ENCODE results near the gene ADM2. TPM values are rescaled to one million over a fixed set of nuclear protein-coding genes. Genes with fewer than 3 reads are reported as not detected.

ADM2 gene
- total RNA-seq, 1 experiment from 2014 or later: 11.9 TPM

- TF ChIP-seq, protein P1, sequence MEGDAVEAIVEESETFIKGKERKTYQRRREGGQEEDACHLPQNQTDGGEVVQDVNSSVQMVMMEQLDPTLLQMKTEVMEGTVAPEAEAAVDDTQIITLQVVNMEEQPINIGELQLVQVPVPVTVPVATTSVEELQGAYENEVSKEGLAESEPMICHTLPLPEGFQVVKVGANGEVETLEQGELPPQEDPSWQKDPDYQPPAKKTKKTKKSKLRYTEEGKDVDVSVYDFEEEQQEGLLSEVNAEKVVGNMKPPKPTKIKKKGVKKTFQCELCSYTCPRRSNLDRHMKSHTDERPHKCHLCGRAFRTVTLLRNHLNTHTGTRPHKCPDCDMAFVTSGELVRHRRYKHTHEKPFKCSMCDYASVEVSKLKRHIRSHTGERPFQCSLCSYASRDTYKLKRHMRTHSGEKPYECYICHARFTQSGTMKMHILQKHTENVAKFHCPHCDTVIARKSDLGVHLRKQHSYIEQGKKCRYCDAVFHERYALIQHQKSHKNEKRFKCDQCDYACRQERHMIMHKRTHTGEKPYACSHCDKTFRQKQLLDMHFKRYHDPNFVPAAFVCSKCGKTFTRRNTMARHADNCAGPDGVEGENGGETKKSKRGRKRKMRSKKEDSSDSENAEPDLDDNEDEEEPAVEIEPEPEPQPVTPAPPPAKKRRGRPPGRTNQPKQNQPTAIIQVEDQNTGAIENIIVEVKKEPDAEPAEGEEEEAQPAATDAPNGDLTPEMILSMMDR (conservative IDR thresholded peaks at IDR 0.05): no peak
- H3K9me3 Mint-ChIP-seq: no peaks in the 10 kb centered on the region
- no peak overlapping the region for H3K4me3 Mint-ChIP-seq
Measured at GRCh38 chr22:50439871-50440331, 41.4 kb upstream of the ADM2 start.

More at GRCh38 chr22:50439871-50440331, 41.4 kb upstream of the ADM2 start:
- no peak overlapping the region for H2BK20ac ChIP-seq (ENCODE audit: low read depth, low read length, poor library complexity, severe bottlenecking)
- H3K14ac ChIP-seq (ENCODE audit: insufficient read depth, low read length): no peak overlapping the region; the same call in 1 of the 2 replicates
- no peaks in the 10 kb centered on the region for H3K9me3 ChIP-seq (ENCODE audit: control insufficient read depth, low read depth, low read length)
- no peak overlapping the region for H3K56ac ChIP-seq (ENCODE audit: insufficient read length, low read depth, low read length)
- no peak overlapping the region for H3K9ac ChIP-seq (ENCODE audit: extremely low read depth, insufficient read length, low read length)
- H4K91ac ChIP-seq (ENCODE audit: insufficient read length, low read depth, low read length): no peak overlapping the region
- no peak overlapping the region for H3T11ph ChIP-seq (ENCODE audit: low read length)
- H4K5ac ChIP-seq (ENCODE audit: insufficient read length, low read depth, low read length): no peak overlapping the region
- H3K4ac ChIP-seq (ENCODE audit: low read depth, low read length): no peak overlapping the region
- no peaks in the 10 kb centered on the region for H3K23me2 ChIP-seq (ENCODE audit: insufficient read length, low read depth, low read length, poor library complexity, severe bottlenecking)
- no peak overlapping the region for H3K27ac ChIP-seq (ENCODE audit: insufficient read length, low read depth, low read length)
- Mint-ChIP-seq H3K27ac (no peak overlapping the region), H3K27me3 (ENCODE audit: low read depth) (no peaks in the 10 kb centered on the region), H3K4me1 (peaks cover 0 to under 1% of the 10 kb centered on the region in 2 experiments; a peak in 2 of 4 replicates), H3K36me3 (ENCODE audit: insufficient read depth in 1 of 3, low read depth in 3 of 3) (peaks cover 0 to 43% (median 22%) of the 10 kb centered on the region in 3 experiments; a peak in 6 of 7 replicates)
- no peak overlapping the region for H3K4me2 ChIP-seq (ENCODE audit: insufficient read depth, insufficient read length, low read length)
- no peak overlapping the region for H3K23ac ChIP-seq (ENCODE audit: insufficient read length, low read depth, low read length)
- H3K79me2 ChIP-seq (ENCODE audit: insufficient read depth, low read length): no peaks in the 10 kb centered on the region
- H2BK12ac ChIP-seq (ENCODE audit: insufficient read length, low read depth, low read length): no peak overlapping the region
- no peaks in the 10 kb centered on the region for H3K79me1 ChIP-seq (ENCODE audit: insufficient read depth, low read depth, low read length, poor library complexity, severe bottlenecking)
- no peak overlapping the region for H2BK15ac ChIP-seq (ENCODE audit: low read depth, low read length)
- no peaks in the 10 kb centered on the region for H3K27me3 ChIP-seq (ENCODE audit: insufficient read depth, low read length)
- H3K18ac ChIP-seq (ENCODE audit: insufficient read length, low read depth, low read length): no peak overlapping the region
- DNase-seq: no peak
- H3K4me1 ChIP-seq (ENCODE audit: insufficient read depth, low read length): no peaks in the 10 kb centered on the region
- no peak overlapping the region for H2AK5ac ChIP-seq (ENCODE audit: insufficient read length, low read length)
- H2AFZ ChIP-seq (ENCODE audit: low read length): no peak overlapping the region
- no peak overlapping the region for H2BK5ac ChIP-seq (ENCODE audit: insufficient read length, low read length)
- H4K20me1 ChIP-seq (ENCODE audit: control insufficient read depth, insufficient read depth, insufficient read length): no peaks in the 10 kb centered on the region
- no CpG with 5 or more reads among the region's 10 CpGs for WGBS (ENCODE audit: extremely low coverage, insufficient read length, low lambda C conversion rate)
- H2BK120ac ChIP-seq (ENCODE audit: low read depth, low read length, poor library complexity, severe bottlenecking): no peak overlapping the region
- no peak overlapping the region for H4K8ac ChIP-seq (replicated peaks; ENCODE audit: insufficient read length, low read depth, low read length)
